LNCaP clone FGC (cell line): ENCODE measurements around the gene ABCC11.

ENCODE experiments used
- DNase-seq: peaks from one replicate; pipeline ENCODE4 v3.0.0-alpha.2; 2011; ENCODE audit warnings: low read depth
- H3K4me3 ChIP-seq: 2 replicates; pipeline ENCODE4 v1.5.1; 2011; ENCODE audit warnings: mild to moderate bottlenecking, low read depth, low read length, control low read depth
- TF ChIP-seq, protein P1 (sequence below): IDR thresholded peaks from 2 replicates; pipeline ENCODE4 v1.5.1; 2012; ENCODE audit warnings: mild to moderate bottlenecking; ENCODE audit not compliant: control insufficient read depth, insufficient read depth; ENCODE audit errors: extremely low read depth

The ABCC11 gene

DNA sequence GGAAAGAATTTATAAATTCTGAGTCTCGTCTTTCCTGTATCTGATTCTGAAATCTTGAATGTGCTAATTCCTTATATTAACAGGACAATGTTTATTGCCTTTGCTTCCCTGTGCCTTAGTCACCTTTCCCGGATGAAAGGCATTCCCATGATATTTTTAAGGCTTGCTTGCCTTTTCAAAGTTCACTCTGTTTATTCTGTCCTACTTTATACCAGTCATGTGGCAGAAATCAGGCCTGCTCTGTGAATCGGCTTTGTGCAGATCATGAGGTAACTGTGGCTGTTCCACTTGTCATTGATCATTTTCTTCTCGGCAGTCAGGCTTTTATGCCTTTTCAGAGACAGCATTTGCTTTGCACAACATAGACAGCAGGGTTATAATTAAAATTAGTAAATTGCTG is 28.8 kb upstream of the ABCC11 start:
- H3K4me3 ChIP-seq: no peak overlapping the region
- DNase-seq: no peak
- TF ChIP-seq, protein P1, sequence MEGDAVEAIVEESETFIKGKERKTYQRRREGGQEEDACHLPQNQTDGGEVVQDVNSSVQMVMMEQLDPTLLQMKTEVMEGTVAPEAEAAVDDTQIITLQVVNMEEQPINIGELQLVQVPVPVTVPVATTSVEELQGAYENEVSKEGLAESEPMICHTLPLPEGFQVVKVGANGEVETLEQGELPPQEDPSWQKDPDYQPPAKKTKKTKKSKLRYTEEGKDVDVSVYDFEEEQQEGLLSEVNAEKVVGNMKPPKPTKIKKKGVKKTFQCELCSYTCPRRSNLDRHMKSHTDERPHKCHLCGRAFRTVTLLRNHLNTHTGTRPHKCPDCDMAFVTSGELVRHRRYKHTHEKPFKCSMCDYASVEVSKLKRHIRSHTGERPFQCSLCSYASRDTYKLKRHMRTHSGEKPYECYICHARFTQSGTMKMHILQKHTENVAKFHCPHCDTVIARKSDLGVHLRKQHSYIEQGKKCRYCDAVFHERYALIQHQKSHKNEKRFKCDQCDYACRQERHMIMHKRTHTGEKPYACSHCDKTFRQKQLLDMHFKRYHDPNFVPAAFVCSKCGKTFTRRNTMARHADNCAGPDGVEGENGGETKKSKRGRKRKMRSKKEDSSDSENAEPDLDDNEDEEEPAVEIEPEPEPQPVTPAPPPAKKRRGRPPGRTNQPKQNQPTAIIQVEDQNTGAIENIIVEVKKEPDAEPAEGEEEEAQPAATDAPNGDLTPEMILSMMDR: no peak

DNA sequence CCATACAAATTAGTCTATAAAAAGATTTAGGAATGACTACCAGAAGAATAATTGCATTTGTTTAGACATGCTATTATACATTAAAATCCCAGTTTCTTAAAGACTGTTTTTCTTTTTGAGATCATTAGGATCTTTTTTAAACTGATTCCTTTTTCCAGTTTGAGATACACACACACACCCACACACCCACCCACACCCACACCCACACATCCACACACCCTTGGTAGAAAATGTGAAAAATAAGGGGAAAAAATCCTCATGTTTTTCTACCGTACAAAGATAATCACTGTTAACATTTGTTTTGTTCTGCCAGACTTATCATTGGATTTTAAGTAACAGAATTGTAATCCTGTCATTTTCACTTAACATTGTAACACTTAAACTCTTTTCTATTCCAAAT is 27.1 kb upstream of the ABCC11 start:
- DNase-seq: no peak
- TF ChIP-seq, protein P1: no peak

DNA sequence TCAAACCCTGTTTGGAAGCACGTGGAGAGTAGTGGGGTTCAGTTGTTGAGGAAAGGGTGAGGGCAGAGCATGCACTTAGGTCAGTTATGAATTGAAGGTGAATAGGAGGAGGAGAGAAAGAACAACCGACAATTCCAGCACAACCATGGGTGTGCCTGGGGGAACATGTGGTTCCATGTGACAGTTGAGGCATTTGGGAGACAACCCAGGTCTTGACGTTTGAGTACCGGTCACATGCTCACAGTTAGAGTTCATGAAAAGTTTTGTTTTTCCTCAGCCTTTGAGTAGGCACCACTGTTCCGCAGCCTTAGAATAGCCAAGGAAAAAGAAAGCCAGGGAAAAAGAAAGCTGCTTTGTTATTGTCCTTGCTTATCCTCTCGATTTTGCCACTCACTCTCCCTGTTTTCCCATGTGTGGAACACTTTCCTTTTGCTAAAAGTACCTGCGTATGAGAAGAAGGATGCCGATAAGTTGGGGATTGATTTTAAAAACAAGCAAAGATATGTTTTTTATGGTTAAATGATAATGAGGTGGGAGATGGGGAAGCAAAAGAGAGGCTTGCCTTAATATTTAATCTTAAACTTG is 25.6 kb upstream of the ABCC11 start:
- TF ChIP-seq, protein P1: no peak
- H3K4me3 ChIP-seq: no peak overlapping the region
- DNase-seq: no peak

More for the DNA sequence above, 27.1 kb upstream of the ABCC11 start:
- H3K4me3 ChIP-seq: no peak overlapping the region

DNA sequence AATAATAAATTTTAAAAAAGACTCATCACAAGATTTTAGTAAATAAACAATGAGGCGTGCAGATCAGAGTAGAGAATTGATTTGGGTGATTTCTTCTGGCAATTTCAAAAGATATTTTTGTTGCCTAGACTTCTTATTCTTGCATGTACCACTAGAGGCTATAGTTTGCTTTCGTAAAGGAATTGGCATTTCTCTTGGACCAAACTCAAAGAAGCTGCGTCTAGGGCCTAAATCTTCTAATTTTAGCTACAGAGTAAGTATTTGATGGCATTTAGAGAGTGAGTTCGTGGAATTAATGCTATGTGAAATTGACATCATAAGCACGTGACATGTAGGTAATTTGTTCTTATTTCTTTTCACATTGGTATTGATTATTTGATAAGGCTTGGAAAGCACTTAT is 24.4 kb upstream of the ABCC11 start:
- DNase-seq: no peak
- TF ChIP-seq, protein P1: no peak
- no peak overlapping the region for H3K4me3 ChIP-seq

DNA sequence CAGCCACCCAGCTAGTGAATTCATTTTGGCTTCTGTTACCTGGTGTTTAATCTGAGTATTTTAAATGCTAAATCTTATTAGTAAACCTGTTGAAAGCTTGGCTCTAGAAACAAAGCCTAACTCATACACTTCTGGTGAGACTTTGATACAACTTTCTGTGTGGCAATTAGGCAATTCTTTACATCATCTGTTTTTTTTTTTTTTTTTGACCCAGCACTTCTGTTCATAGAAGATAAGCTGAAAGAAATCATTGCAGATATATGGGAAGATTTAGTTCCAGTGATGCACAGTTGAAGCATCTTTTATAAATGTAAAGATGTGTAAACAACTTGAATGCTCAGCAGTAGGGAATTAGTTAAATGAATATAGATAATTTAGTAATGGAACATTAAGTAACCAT is 21.7 kb upstream of the ABCC11 start:
- no peak for DNase-seq
- no peak overlapping the region for H3K4me3 ChIP-seq
- TF ChIP-seq, protein P1: no peak

DNA sequence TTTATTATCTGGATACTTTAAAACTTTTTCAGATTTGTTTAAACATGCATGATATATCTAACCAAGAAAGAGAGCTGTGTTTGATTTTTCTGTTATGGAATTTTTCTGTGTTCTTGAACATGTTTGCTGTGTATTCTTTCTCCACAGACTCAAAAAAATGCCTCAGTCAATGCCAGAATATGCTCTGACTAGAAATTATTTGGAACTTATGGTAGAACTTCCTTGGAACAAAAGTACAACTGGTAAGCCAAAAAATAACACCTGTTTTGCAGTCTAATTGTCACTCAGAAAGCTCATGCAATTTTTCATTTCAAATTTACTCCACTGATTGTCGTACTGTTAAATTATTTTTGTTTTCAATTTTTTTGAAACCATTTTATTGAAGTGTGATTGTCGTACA is 15.3 kb upstream of the ABCC11 start:
- DNase-seq: no peak
- H3K4me3 ChIP-seq: no peak overlapping the region
- TF ChIP-seq, protein P1: no peak

DNA sequence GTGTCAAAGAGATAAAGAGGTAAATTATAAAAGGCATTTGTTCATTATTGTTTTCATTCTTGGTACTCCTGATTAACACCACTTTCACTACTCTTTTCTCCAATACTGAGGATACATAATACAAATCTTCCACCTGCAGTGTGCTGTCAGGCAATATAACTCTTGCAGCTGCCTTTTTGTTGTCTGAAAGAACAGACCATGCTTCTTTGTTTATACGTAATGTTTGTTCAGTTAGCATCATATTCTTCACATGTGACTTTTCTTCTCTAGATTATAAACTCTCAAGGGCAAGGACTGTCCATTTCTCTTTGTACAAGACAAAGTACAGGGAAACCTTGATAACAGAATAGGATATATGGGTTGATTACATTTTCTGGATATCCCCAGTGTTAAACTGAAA is 14.2 kb upstream of the ABCC11 start:
- peak; percentile 78 for DNase-seq
- TF ChIP-seq, protein P1: no peak

More for the DNA sequence above, 14.2 kb upstream of the ABCC11 start:
- H3K4me3 ChIP-seq: no peak overlapping the region
